Keratinocyte (primary cell): ENCODE measurements around the gene HOXD1. TPM values are rescaled to one million over a fixed set of nuclear protein-coding genes. Genes with fewer than 3 reads are reported as not detected.

Experiments
- DNase-seq: peaks from one replicate; pipeline ENCODE4 v3.0.0-alpha.2; 2011; ENCODE audit warnings: low read depth, missing footprints, low spot score
- FAIRE-seq: peaks from 2 replicates; lab custom pipeline; 2011; peaks lifted over from hg19 to GRCh38; lab: Jason Lieb, UNC
- H2AFZ ChIP-seq: 2 replicates; pipeline ENCODE4 v1.6.0; 2012; ENCODE audit warnings: low read length, control low read depth, inconsistent platforms; ENCODE audit not compliant: control insufficient read depth
- H3K27ac ChIP-seq: 2 replicates; pipeline ENCODE4 v1.5.1; 2011; ENCODE audit warnings: low read length; ENCODE audit not compliant: control insufficient read depth, insufficient read depth
- H3K27me3 ChIP-seq: 3 replicates; pipeline ENCODE4 v1.6.0; 2011; ENCODE audit warnings: low read length; ENCODE audit not compliant: control insufficient read depth, insufficient read depth; ENCODE audit errors: extremely low read depth
- H3K36me3 ChIP-seq, 2 experiments: 2 replicates in 1 of 2; 3 replicates in 1 of 2; pipeline ENCODE4 v1.5.1; 2011; ENCODE audit warnings: low read length in 2 of 2, mild to moderate bottlenecking in 1 of 2; ENCODE audit not compliant: control insufficient read depth in 2 of 2, insufficient read depth in 2 of 2; ENCODE audit errors: extremely low read depth in 1 of 2
- H3K4me1 ChIP-seq: 3 replicates; pipeline ENCODE4 v1.5.1; 2011; ENCODE audit warnings: low read length; ENCODE audit not compliant: control insufficient read depth, insufficient read depth; ENCODE audit errors: extremely low read depth
- H3K4me2 ChIP-seq: 3 replicates; pipeline ENCODE4 v1.6.0; 2011; ENCODE audit warnings: low read depth, low read length; ENCODE audit not compliant: control insufficient read depth, insufficient read depth; ENCODE audit errors: extremely low read depth
- H3K4me3 ChIP-seq, 3 experiments: fragments of 200-600 bp in 1 of 3; sonication (generic) in 1 of 3; 2 replicates in 2 of 3; 3 replicates in 1 of 3; pipeline ENCODE4 v1.5.1; 2011 to 2016; ENCODE audit warnings: low read length in 3 of 3, mild to moderate bottlenecking in 3 of 3, control low read depth in 2 of 3, inconsistent platforms in 1 of 3, low read depth in 1 of 3, mixed read lengths in 1 of 3, mixed run types in 1 of 3, moderate library complexity in 1 of 3; ENCODE audit not compliant: control insufficient read depth in 2 of 3, insufficient read depth in 2 of 3; ENCODE audit errors: extremely low read depth in 1 of 3
- H3K79me2 ChIP-seq: 2 replicates; pipeline ENCODE4 v1.6.0; 2012; ENCODE audit warnings: low read length; ENCODE audit not compliant: control insufficient read depth, insufficient read depth
- H3K9ac ChIP-seq: 3 replicates; pipeline ENCODE4 v1.6.0; 2011; ENCODE audit warnings: low read length; ENCODE audit not compliant: control insufficient read depth, insufficient read depth; ENCODE audit errors: extremely low read depth
- H3K9me1 ChIP-seq: 3 replicates; pipeline ENCODE4 v1.6.0; 2011; ENCODE audit warnings: low read length; ENCODE audit not compliant: control insufficient read depth, insufficient read depth; ENCODE audit errors: extremely low read depth
- H3K9me3 ChIP-seq: 2 replicates; pipeline ENCODE4 v1.5.1; 2012; ENCODE audit warnings: low read depth, low read length; ENCODE audit not compliant: control insufficient read depth
- H4K20me1 ChIP-seq: 3 replicates; pipeline ENCODE4 v1.6.0; 2011; ENCODE audit warnings: low read length; ENCODE audit not compliant: control insufficient read depth, insufficient read depth; ENCODE audit errors: extremely low read depth
- CTCF ChIP-seq, 3 experiments: IDR thresholded peaks in 1 of 3; conservative IDR thresholded peaks in 1 of 3; optimal IDR thresholded peaks in 1 of 3; 2 replicates in 2 of 3; 3 replicates in 1 of 3; pipeline versions ENCODE3 to v1.5.1; 2011; ENCODE audit warnings: low read length in 3 of 3, mild to moderate bottlenecking in 3 of 3, moderate library complexity in 2 of 3, control low read depth in 1 of 3, inconsistent platforms in 1 of 3; ENCODE audit not compliant: insufficient read depth in 2 of 3; ENCODE audit errors: extremely low read depth in 1 of 3
- EZH2 ChIP-seq: IDR thresholded peaks from one replicate; pipeline ENCODE4 v1.6.1; 2012; ENCODE audit warnings: inconsistent platforms, mild to moderate bottlenecking, low read length, moderate library complexity
- dilution Hi-C: fragments of 300-500 bp; cut with MboI; formaldehyde crosslinking; loops from one replicate; pipeline ENCODE4 v1.7.0; 2020; ENCODE audit warnings: low sequenced_read_pairs; ENCODE audit not compliant: extremely low pct_ligation_motif_present
- polyA plus RNA-seq, 5 experiments: library from polyadenylated mRNA; depleted of rRNA in 3 of 5; stranded (reverse) in 3 of 5; stranded (forward) in 1 of 5; unstranded in 1 of 5; fragments of >200 nt; gene quantifications; 1 replicate in 1 of 5; 2 replicates in 3 of 5; 3 replicates in 1 of 5; pipeline versions ENCODE4 v1.2.1 to v1.2.3, GENCODE V29; 2011 to 2012; ENCODE audit warnings: missing spikeins in 2 of 5, low read depth in 1 of 5, low replicate concordance in 1 of 5

The HOXD1 gene
- polyA plus RNA-seq, 1 donor (not counting 4 experiments of a cell fraction or from before 2014, with no cell fraction given), result not detected

- Histone ChIP-seq H3K9me3 (no peaks in the 10 kb centered on the region), H3K27ac (no peak overlapping the region), H3K4me3 (no peak overlapping the region), H3K27me3 (peaks cover 46% of the 10 kb centered on the region), H3K79me2 (no peaks in the 10 kb centered on the region), H3K9ac (no peak overlapping the region), H3K36me3 (no peaks in the 10 kb centered on the region), H2AFZ (no peak overlapping the region), H3K4me2 (no peak overlapping the region), H3K4me1 (peaks cover 6% of the 10 kb centered on the region), H3K9me1 (no peaks in the 10 kb centered on the region), H4K20me1 (no peaks in the 10 kb centered on the region)
- dilution Hi-C loops, result no loop called here
- no peak for FAIRE-seq
- TF ChIP-seq EZH2 (no peak), CTCF (optimal IDR thresholded peaks at IDR 0.05 in 1 of 3, IDR thresholded peaks at IDR 0.05 in 1 of 3, conservative IDR thresholded peaks at IDR 0.05 in 1 of 3; ENCODE audit: extremely low read depth in 1 of 3, insufficient read depth in 2 of 3, low read length in 3 of 3) (no peak)
- no peak for DNase-seq
These were observed 3.9 kb downstream of the HOXD1 start for GRCh38 chr2:176192351-176192750.

GRCh38 chr2:176193048-176193447, 4.6 kb downstream of the HOXD1 start:
- TF ChIP-seq CTCF (optimal IDR thresholded peaks at IDR 0.05 in 1 of 3, IDR thresholded peaks at IDR 0.05 in 1 of 3, conservative IDR thresholded peaks at IDR 0.05 in 1 of 3; ENCODE audit: extremely low read depth in 1 of 3, insufficient read depth in 2 of 3, low read length in 3 of 3) (no peak), EZH2 (no peak)
- H3K4me1 ChIP-seq, result peaks cover 4% of the 10 kb centered on the region
- no peak overlapping the region for H3K27ac ChIP-seq
- no peaks in the 10 kb centered on the region for H3K36me3 ChIP-seq
- no peaks in the 10 kb centered on the region for H3K9me1 ChIP-seq
- FAIRE-seq (no peak), DNase-seq (no peak)
- no peaks in the 10 kb centered on the region for H4K20me1 ChIP-seq
- H3K79me2 ChIP-seq, result no peaks in the 10 kb centered on the region
- peaks cover 39% of the 10 kb centered on the region for H3K27me3 ChIP-seq
- no peak overlapping the region for H2AFZ ChIP-seq
- no peak overlapping the region for H3K4me3 ChIP-seq
- no peaks in the 10 kb centered on the region for H3K9me3 ChIP-seq
- dilution Hi-C loops, result no loop called here
- no peak overlapping the region for H3K4me2 ChIP-seq
- no peak overlapping the region for H3K9ac ChIP-seq
